ENCODE measurements around the gene CLIP3. TPM values are rescaled to one million over a fixed set of nuclear protein-coding genes. Genes with fewer than 3 reads are reported as not detected.

Gene CLIP3
- total RNA-seq, 4 donors from 2014 or later, result 2.1 to 42.3 (median 4.8) TPM

GRCh38 chr19:35992907-35993765, 39.5 kb downstream of the CLIP3 start:
- TF ChIP-seq POLR2A (IDR thresholded peaks at IDR 0.05), result no peak
- TF ChIP-seq, protein P1, sequence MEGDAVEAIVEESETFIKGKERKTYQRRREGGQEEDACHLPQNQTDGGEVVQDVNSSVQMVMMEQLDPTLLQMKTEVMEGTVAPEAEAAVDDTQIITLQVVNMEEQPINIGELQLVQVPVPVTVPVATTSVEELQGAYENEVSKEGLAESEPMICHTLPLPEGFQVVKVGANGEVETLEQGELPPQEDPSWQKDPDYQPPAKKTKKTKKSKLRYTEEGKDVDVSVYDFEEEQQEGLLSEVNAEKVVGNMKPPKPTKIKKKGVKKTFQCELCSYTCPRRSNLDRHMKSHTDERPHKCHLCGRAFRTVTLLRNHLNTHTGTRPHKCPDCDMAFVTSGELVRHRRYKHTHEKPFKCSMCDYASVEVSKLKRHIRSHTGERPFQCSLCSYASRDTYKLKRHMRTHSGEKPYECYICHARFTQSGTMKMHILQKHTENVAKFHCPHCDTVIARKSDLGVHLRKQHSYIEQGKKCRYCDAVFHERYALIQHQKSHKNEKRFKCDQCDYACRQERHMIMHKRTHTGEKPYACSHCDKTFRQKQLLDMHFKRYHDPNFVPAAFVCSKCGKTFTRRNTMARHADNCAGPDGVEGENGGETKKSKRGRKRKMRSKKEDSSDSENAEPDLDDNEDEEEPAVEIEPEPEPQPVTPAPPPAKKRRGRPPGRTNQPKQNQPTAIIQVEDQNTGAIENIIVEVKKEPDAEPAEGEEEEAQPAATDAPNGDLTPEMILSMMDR (IDR thresholded peaks at IDR 0.05), result no peak
- DNase-seq (ENCODE audit: low spot score in 2 of 2), result no peak
- H3K4me3 ChIP-seq (ENCODE audit: low read depth, poor library complexity, severe bottlenecking), result no peak overlapping the region
- intact Hi-C loops (cut with DNase I; ENCODE audit: low total_unique reads), result no loop called here
- WGBS, 2 donors, result 76 to 78% methylated on average over 8 of the region's 8 CpGs

DNA sequence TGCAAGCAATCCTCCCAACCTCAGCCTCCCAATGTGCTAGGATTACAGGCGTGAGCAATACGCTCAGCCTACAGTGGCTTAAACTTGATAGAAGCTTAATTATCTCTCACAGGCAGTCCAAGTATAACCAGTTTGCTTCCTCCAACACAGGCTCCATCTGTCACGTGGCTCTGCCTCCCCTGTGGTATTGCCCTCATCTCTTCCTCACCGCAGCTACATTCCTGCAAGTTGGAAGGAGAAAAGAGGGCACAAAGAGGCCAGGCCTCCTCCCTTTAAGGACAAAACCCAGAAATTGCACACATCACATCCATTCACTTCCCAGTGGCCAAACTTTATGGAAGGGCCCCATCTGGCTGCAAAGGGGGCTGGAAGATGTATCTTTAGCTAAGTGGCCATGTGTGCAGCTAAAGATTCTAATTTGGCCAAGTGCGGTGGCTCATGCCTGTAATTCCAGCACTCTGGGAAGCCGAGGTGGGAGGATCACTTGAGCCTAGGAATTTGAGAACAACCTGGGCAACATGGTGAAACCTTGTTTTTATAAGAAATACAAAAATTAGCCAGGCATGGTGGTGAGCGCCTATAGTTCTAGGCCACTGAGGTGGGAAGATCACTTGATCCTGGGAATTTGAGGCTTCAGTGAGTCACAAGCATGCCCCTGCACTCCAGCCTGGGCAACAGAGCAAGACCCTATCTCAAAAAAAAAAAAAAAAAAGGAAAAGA, 40.8 kb downstream of the CLIP3 start:
- TF ChIP-seq POLR2A (IDR thresholded peaks at IDR 0.05), result no peak
- TF ChIP-seq, protein P1 (IDR thresholded peaks at IDR 0.05), result no peak
- no peak for DNase-seq (ENCODE audit: low spot score in 2 of 2)
- H3K4me3 ChIP-seq (ENCODE audit: low read depth, poor library complexity, severe bottlenecking), result no peak overlapping the region
- intact Hi-C loops (cut with DNase I; ENCODE audit: low total_unique reads), result no loop called here
- WGBS, 2 donors, result 77 to 78% methylated on average over 7 of the region's 7 CpGs

DNA sequence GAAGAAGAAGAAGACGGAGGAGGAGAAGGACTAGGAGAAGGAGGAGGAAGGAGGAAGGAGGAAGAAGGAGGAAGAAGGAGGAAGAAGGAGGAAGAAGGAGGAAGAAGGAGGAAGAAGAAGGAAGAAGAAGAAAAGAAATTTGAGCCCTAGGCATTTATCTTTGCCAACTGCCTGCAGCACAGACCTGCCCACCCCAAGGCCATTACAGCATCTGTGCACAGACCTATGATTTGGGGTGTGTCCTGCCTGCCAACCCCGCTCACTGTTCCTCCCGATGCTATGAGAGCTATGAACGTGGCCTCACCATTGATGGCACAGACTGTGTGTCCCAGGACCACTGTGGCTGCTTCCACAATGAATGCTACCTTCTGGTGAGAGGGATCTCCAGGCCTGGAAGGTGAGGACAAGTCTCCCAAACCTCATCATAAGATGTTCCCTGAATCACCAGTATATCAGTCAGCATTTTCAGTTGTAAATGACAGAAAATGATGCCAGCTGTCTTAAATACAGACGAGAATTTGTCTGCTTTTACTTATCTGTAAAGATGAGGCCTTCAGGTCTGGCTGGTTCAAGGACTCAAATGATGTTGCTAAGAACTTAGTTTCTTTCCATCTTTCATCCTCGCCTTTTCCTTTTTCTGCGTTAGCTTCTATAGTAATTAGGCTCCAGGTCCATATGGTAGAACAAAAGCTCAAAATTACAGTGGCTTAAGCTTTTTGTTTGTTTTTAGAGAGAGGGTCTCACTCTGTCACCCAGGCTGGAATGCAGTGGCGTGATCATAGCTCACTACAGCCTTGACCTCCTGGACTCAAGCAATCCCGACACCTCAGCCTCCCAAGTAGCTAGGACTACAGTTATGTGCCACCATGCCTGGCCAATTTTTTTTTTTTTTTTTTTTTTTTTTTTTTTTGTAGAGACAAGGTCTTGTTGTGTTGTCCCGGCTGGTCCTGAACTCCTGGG, 41.6 kb downstream of the CLIP3 start:
- intact Hi-C loops (cut with DNase I; ENCODE audit: low total_unique reads), result no loop called here
- no peak overlapping the region for H3K4me3 ChIP-seq (ENCODE audit: low read depth, poor library complexity, severe bottlenecking)

GRCh38 chr19:35990156-35990555, 42.5 kb downstream of the CLIP3 start:
- TF ChIP-seq, protein P1 (IDR thresholded peaks at IDR 0.05), result no peak
- no peak for TF ChIP-seq POLR2A (IDR thresholded peaks at IDR 0.05)
- no peak for DNase-seq (ENCODE audit: low spot score in 2 of 2)
- intact Hi-C loops (cut with DNase I; ENCODE audit: low total_unique reads), result no loop called here
- H3K4me3 ChIP-seq (ENCODE audit: low read depth, poor library complexity, severe bottlenecking), result no peak overlapping the region
- 87 to 89% methylated on average over 4 of the region's 4 CpGs for WGBS, 2 donors

More for the DNA sequence above, 41.6 kb downstream of the CLIP3 start:
- TF ChIP-seq, protein P1 (IDR thresholded peaks at IDR 0.05), result no peak
- no peak for TF ChIP-seq POLR2A (IDR thresholded peaks at IDR 0.05)
- WGBS, 2 donors, result 78 to 82% methylated on average over 10 of the region's 10 CpGs
- DNase-seq (ENCODE audit: low spot score in 2 of 2), result no peak

- no peak overlapping the region for H3K4me3 ChIP-seq (ENCODE audit: low read depth, poor library complexity, severe bottlenecking)
- TF ChIP-seq, protein P1 (IDR thresholded peaks at IDR 0.05), result no peak
- TF ChIP-seq POLR2A (IDR thresholded peaks at IDR 0.05), result no peak
- DNase-seq (ENCODE audit: low spot score in 2 of 2), result no peak
- intact Hi-C loops (cut with DNase I; ENCODE audit: low total_unique reads), result no loop called here
- WGBS, 2 donors, result 83 to 88% methylated on average over 3 of the region's 3 CpGs
These were observed 43.8 kb downstream of the CLIP3 start for GRCh38 chr19:35988824-35989223.
